ENCODE measurements around the gene NELL2. TPM values are rescaled to one million over a fixed set of nuclear protein-coding genes. Genes with fewer than 3 reads are reported as not detected.

Gene NELL2
- total RNA-seq, 1 experiment from 2014 or later: 1.1 TPM

GRCh38 chr12:44749566-44749965 is 126.5 kb downstream of the NELL2 start:
- DNase-seq (ENCODE audit: low read depth, low spot score) (no peak), ATAC-seq (no peak)
- no peaks in the 10 kb centered on the region for H3K36me3 ChIP-seq (ENCODE audit: control insufficient read depth in 1 of 2, insufficient read depth in 2 of 2, low read length in 2 of 2)
- H4K20me1 ChIP-seq (ENCODE audit: insufficient read depth): no peaks in the 10 kb centered on the region
- H3K27ac ChIP-seq (ENCODE audit: low read depth, low read length): no peak overlapping the region
- no peaks in the 10 kb centered on the region for H3K9me3 ChIP-seq (ENCODE audit: control insufficient read depth in 1 of 2, insufficient read depth in 1 of 2, low read depth in 1 of 2, low read length in 2 of 2)
- no peak for TF ChIP-seq CEBPB (IDR thresholded peaks at IDR 0.05; ENCODE audit: low read depth)
- no peak for TF ChIP-seq EZH2 (IDR thresholded peaks at IDR 0.05)
- TF ChIP-seq CBX3 (IDR thresholded peaks at IDR 0.05; ENCODE audit: low read depth): no peak
- no peak for TF ChIP-seq ZBTB33 (IDR thresholded peaks at IDR 0.05; ENCODE audit: extremely low read depth, insufficient replicate concordance, low read length)
- CTCF ChIA-PET: no interaction called here
- H3K4me3 ChIP-seq (replicated peaks in 1 of 2; ENCODE audit: low read depth in 1 of 2, low read length in 2 of 2): no peak overlapping the region
- H3K79me2 ChIP-seq (ENCODE audit: insufficient read depth, low read length): no peaks in the 10 kb centered on the region
- BruUV-seq (replicated peaks): no TSS peak
- no peak overlapping the region for H3K9ac ChIP-seq (ENCODE audit: low read length)
- H3K4me2 ChIP-seq (ENCODE audit: low read length): no peak overlapping the region
- H3K27me3 ChIP-seq (ENCODE audit: insufficient read depth, low read length): no peaks in the 10 kb centered on the region
- H3K9me2 ChIP-seq (ENCODE audit: insufficient read depth): no peaks in the 10 kb centered on the region
- no peaks in the 10 kb centered on the region for H3K4me1 ChIP-seq (ENCODE audit: control insufficient read depth in 1 of 2, insufficient read depth in 2 of 2, low read length in 2 of 2)
- intact Hi-C loops (cut with micrococcal nuclease): no loop called here
- H2AFZ ChIP-seq (ENCODE audit: low read depth, low read length, poor library complexity, severe bottlenecking): no peak overlapping the region
- RAD21 ChIA-PET (ENCODE audit: low non-redundant PET in 1 of 2, low total read pairs in 2 of 2, uncharacterized antibody in 2 of 2, unreplicated experiment in 2 of 2): no interaction called here
- POLR2A ChIA-PET: no interaction called here

GRCh38 chr12:44748950-44749468 is 127.1 kb downstream of the NELL2 start:
- Histone ChIP-seq H3K4me3 (replicated peaks in 1 of 2; ENCODE audit: low read depth in 1 of 2, low read length in 2 of 2) (no peak overlapping the region), H3K4me1 (ENCODE audit: control insufficient read depth in 1 of 2, insufficient read depth in 2 of 2, low read length in 2 of 2) (no peaks in the 10 kb centered on the region), H3K36me3 (ENCODE audit: control insufficient read depth in 1 of 2, insufficient read depth in 2 of 2, low read length in 2 of 2) (no peaks in the 10 kb centered on the region), H2AFZ (ENCODE audit: low read depth, low read length, poor library complexity, severe bottlenecking) (no peak overlapping the region), H3K4me2 (ENCODE audit: low read length) (no peak overlapping the region), H3K27me3 (ENCODE audit: insufficient read depth, low read length) (no peaks in the 10 kb centered on the region), H4K20me1 (ENCODE audit: insufficient read depth) (no peaks in the 10 kb centered on the region), H3K9ac (ENCODE audit: low read length) (no peak overlapping the region), H3K9me2 (ENCODE audit: insufficient read depth) (no peaks in the 10 kb centered on the region), H3K9me3 (ENCODE audit: control insufficient read depth in 1 of 2, insufficient read depth in 1 of 2, low read depth in 1 of 2, low read length in 2 of 2) (no peaks in the 10 kb centered on the region), H3K79me2 (ENCODE audit: insufficient read depth, low read length) (no peaks in the 10 kb centered on the region), H3K27ac (ENCODE audit: low read depth, low read length) (no peak overlapping the region)
- DNase-seq (ENCODE audit: low read depth, low spot score): no peak
- intact Hi-C loops (cut with micrococcal nuclease): no loop called here
- POLR2A ChIA-PET: no interaction called here
- CTCF ChIA-PET: no interaction called here
- ATAC-seq: no peak
- TF ChIP-seq SIN3A (IDR thresholded peaks at IDR 0.05; ENCODE audit: low read depth): no peak
- no peak for TF ChIP-seq SRF (IDR thresholded peaks at IDR 0.05; ENCODE audit: low read depth)
- no peak for TF ChIP-seq ELF1 (IDR thresholded peaks at IDR 0.05; ENCODE audit: borderline replicate concordance, low read depth)
- TF ChIP-seq EZH2phosphoT487 (IDR thresholded peaks at IDR 0.05; ENCODE audit: borderline replicate concordance): no peak
- TF ChIP-seq CBX3 (IDR thresholded peaks at IDR 0.05; ENCODE audit: low read depth): no peak
- no peak for TF ChIP-seq REST (IDR thresholded peaks at IDR 0.05; ENCODE audit: low read depth)
- no peak for TF ChIP-seq MAX (IDR thresholded peaks at IDR 0.05)
- no TSS peak for BruUV-seq (replicated peaks)
- RAD21 ChIA-PET (ENCODE audit: low non-redundant PET in 1 of 2, low total read pairs in 2 of 2, uncharacterized antibody in 2 of 2, unreplicated experiment in 2 of 2): no interaction called here

Data from HCT116 (cell line).